Psoas muscle (tissue), 8 donors: ENCODE results near the gene DCTN3. TPM values are rescaled to one million over a fixed set of nuclear protein-coding genes. Genes with fewer than 3 reads are reported as not detected.
A peak's percentile ranks its signal among the peaks of the same experiment; 100 is the strongest.

Experiments used
- ATAC-seq, 4 donors: fragments of 200-7000 bp; cut with Tn5 transposase; one replicate each; pipeline ENCODE4 v1.9.1; 2020; ENCODE audit warnings: moderate library complexity in 3 of 4, mild to moderate bottlenecking in 2 of 4
- DNase-seq, 2 donors: peaks; one replicate each; pipeline ENCODE4 v3.0.0-alpha.2; 2020
- H3K27ac ChIP-seq: fragments of 200-600 bp; one replicate; pipeline ENCODE4 v1.8.0; 2022
- H3K27me3 ChIP-seq, 3 donors: fragments of 200-600 bp in 1 of 3; one replicate each; pipeline versions ENCODE4 v1.6.1 to v1.8.0; 2013 to 2022; ENCODE audit warnings: low read length in 2 of 3, mild to moderate bottlenecking in 2 of 3, moderate library complexity in 1 of 3; ENCODE audit not compliant: insufficient read depth in 3 of 3
- H3K36me3 ChIP-seq, 2 donors: fragments of 200-600 bp in 1 of 2; one replicate each; pipeline versions ENCODE4 v1.6.1 to v1.8.0; 2013 to 2022; ENCODE audit warnings: low read depth in 1 of 2, mild to moderate bottlenecking in 1 of 2, moderate library complexity in 1 of 2; ENCODE audit not compliant: insufficient read depth in 1 of 2
- H3K4me1 ChIP-seq: fragments of 200-600 bp; one replicate; pipeline ENCODE4 v1.8.0; 2022
- H3K4me3 ChIP-seq: fragments of 200-600 bp; one replicate; pipeline ENCODE4 v1.8.0; 2022; ENCODE audit warnings: mild to moderate bottlenecking
- H3K9me3 ChIP-seq: fragments of 200-600 bp; one replicate; pipeline ENCODE4 v1.8.0; 2022
- WGBS, 3 donors: extraction: QIAGEN DNeasy Blood & Tissue Kit; methylation state at CpG; one replicate each; pipeline versions ENCODE4 v1.1.6 to v1.1.7; 2013; 5-methylcytosine and 5-hydroxymethylcytosine counted together
- intact Hi-C, 2 donors: fragments of 100-400 bp; cut with DNase I; formaldehyde crosslinking; loops; one replicate each; pipeline versions ENCODE4 v1.11.0 to v1.14.2; 2022
- polyA plus RNA-seq, 3 donors: library from polyadenylated mRNA; stranded (reverse); fragments of 200-250 nt; gene quantifications; one replicate each; pipeline ENCODE4 v1.2.3, GENCODE V29; 2013
- total RNA-seq, 4 donors: library from RNA; stranded (reverse); fragmentation: NEBNext Ultra II Directional in 2 of 4; extraction: Animal tissue kit (Norgen Biotek cat#: 25700) in 2 of 4; gene quantifications; one replicate each; pipeline versions ENCODE4 v1.2.1 to v1.2.4, GENCODE V29; 2021 to 2023
- TF ChIP-seq, protein P1 (sequence below): fragments of 200-600 bp; IDR thresholded peaks from one replicate; pipeline ENCODE4 v1.8.0; 2022; ENCODE audit warnings: antibody characterized with exemption
- donor health status: healthy with polysubstance abuse.
- donor health status: DM: no; HTN: no; CAD: no; lungs with moderate emphysema.
- donor health status: Bipolar disorder and iron deficiency.
- donor health status: healthy.
- donor health status: DM: yes; HTN: yes; CAD: no.
- donor health status: DM: no; HTN: no; CAD: no.
- donor health status: DM: no; HTN: no; CAD: no.
- donor health status: DM: yes; HTN: yes; CAD: no.

DCTN3 gene
- total and polyA plus RNA-seq, 7 donors = 52.7 to 109 (median 95.8) TPM

GRCh38 chr9:34590381-34591247 lies 29.7 kb downstream of the DCTN3 start:
- Histone ChIP-seq H3K9me3 (no peaks in the 10 kb centered on the region), H3K36me3 (no peaks in the 10 kb centered on the region), H3K4me1 (peaks cover 56% of the 10 kb centered on the region), H3K27ac (peak overlapping the region; percentile 76), H3K4me3 (peak overlapping the region; percentile 80), H3K27me3 (no peaks in the 10 kb centered on the region)
- 41 to 54% (median 44%) methylated on average over 38 to 40 of the region's 40 CpGs for WGBS, 3 donors
- ATAC-seq = peak in 3 of 4 donors; percentile 5 to 18 (median 6)
- TF ChIP-seq, protein P1, sequence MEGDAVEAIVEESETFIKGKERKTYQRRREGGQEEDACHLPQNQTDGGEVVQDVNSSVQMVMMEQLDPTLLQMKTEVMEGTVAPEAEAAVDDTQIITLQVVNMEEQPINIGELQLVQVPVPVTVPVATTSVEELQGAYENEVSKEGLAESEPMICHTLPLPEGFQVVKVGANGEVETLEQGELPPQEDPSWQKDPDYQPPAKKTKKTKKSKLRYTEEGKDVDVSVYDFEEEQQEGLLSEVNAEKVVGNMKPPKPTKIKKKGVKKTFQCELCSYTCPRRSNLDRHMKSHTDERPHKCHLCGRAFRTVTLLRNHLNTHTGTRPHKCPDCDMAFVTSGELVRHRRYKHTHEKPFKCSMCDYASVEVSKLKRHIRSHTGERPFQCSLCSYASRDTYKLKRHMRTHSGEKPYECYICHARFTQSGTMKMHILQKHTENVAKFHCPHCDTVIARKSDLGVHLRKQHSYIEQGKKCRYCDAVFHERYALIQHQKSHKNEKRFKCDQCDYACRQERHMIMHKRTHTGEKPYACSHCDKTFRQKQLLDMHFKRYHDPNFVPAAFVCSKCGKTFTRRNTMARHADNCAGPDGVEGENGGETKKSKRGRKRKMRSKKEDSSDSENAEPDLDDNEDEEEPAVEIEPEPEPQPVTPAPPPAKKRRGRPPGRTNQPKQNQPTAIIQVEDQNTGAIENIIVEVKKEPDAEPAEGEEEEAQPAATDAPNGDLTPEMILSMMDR = no peak
- peak; percentile 52 to 81 for DNase-seq
- intact Hi-C loops = loop anchor here (1.0 to 5.0 kb wide), 3 partner anchors 42 to 258 kb away; no protein-coding TSS in a partner anchor

DNA sequence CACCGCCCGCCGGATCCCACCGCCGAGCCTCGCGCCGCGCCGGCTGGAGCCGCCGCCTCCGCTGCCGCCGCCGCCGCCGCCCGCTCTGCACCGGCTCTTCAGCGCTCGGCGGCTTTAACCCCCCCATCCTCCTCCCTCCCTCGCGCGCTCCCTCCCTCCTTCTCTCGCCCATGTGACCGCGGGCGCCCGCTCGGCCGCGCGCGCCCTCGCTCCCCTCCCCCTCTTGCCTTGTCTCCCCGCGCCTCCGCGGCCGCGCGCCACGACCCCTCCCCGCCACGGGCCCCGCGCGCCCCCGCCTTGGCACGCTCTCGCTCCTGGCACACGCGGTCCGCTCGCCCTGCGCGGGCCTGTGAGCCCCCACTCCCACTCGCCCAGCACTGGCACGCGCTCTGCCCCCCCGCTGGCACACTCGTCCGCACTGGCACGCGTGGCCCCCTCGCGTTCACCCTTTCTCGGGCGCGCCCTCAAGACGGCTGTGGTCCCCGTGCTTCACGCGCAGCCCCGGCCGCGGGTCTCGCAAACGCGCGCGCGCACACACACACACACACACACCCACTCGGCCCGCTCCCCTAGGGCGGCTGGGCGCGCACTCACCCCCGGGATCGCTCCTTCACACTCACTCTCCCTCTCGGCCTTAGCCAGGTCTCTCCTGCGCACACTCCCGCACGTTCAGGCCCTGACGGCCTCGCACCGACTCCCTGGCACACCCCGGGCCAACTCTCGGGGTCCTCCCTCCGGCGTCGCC lies 30.5 kb downstream of the DCTN3 start, which contains the start of gene CNTFR:
Gene CNTFR (minus strand): TSS at position 89 of the 745 bp plus-strand sequence. CDS start 20,743 bp downstream, outside the sequence.
- Histone ChIP-seq H3K27me3 (no peaks in the 10 kb centered on the region), H3K4me1 (peaks cover 59% of the 10 kb centered on the region), H3K4me3 (peak within 1 kb of the TSS; percentile 80), H3K9me3 (no peaks in the 10 kb centered on the region), H3K36me3 (no peaks in the 10 kb centered on the region), H3K27ac (peak within 1 kb of the TSS; percentile 76)
- TF ChIP-seq, protein P1 = no peak
- ATAC-seq (peak; percentile 28 to 61 (median 50)), DNase-seq (peak; percentile 71 to 88)
- WGBS, 3 donors = 1 to 6% (median 1%) methylated on average over 37 to 104 of the region's 104 CpGs
- intact Hi-C loops = loop anchor here in 1 of 2 donors (2.0 to 5.0 kb wide), 2 partner anchors 43 to 258 kb away; no protein-coding TSS in a partner anchor

DNA sequence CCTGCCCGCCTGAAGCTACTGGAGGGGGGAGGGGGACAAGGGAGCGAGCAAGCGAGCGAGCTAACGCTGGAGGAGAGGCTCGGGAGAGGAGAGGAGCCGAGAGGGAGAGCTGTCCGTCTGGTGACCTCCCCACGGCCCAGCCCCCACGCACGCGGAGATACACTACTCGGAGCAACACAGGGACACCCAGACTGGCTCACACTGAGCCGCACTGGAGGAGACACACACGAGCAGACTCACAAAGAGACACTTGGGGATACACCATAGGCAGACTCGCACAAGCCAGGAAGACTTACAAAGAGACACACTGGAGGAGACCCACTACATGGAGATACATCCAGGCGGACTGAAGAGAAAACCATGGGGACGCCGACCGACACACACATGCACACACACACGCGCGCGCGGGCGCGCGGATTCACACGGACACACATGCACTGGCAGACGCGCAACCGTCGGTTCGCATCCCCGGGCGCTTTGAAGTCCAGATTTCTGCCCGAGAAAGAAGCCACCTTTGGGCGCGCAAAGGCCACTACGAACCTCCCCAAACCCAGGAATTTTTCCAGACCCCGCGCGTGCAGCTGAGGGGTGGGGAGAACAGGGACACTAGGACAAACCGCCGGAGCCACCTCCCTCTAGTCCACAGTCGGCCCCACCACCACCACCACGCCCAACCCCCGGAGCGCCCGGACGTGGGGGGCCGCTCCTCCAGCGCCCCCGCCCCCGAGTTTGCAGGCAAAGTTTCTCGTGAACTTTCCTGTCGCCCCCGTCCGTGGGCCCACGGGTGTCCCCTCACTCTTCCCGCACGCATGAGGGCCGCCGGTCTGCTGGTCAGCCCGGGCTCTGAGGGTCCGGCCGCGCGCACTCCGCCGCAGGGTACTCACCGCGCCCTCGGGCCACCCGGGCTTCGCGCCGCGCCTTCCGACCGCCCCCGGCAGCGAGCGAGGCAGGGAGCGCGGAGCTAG lies 31.3 kb downstream of the DCTN3 start:
- DNase-seq = peak in 1 of 2 donors; percentile 70
- ATAC-seq = no peak

More for the DNA sequence above, 31.3 kb downstream of the DCTN3 start:
- 2 to 5% (median 3%) methylated on average over 69 to 86 of the region's 86 CpGs for whole genome bisulfite sequencing, 3 donors
- intact Hi-C loops = no loop called here
- no peaks in the 10 kb centered on the region for H3K27me3 ChIP-seq
- H3K4me1 ChIP-seq = peaks cover 50% of the 10 kb centered on the region
- no peaks in the 10 kb centered on the region for H3K9me3 ChIP-seq
- no peaks in the 10 kb centered on the region for H3K36me3 ChIP-seq
- peak overlapping the region; percentile 76 for H3K27ac ChIP-seq
- peak overlapping the region; percentile 80 for H3K4me3 ChIP-seq
- TF ChIP-seq, protein P1 = no peak
